Measurements from ENCODE around the gene RIMS1. TPM values are rescaled to one million over a fixed set of nuclear protein-coding genes. Genes with fewer than 3 reads are reported as not detected.

RIMS1 gene
- total RNA-seq, result not detected

- ATAC-seq, result no peak
Observed at GRCh38 chr6:71886184-71887005, at the start of gene RIMS1. Gene RIMS1, plus strand, starts transcription at chr6:71886550. Its CDS starts 474 bp downstream, at chr6:71887024.

DNA sequence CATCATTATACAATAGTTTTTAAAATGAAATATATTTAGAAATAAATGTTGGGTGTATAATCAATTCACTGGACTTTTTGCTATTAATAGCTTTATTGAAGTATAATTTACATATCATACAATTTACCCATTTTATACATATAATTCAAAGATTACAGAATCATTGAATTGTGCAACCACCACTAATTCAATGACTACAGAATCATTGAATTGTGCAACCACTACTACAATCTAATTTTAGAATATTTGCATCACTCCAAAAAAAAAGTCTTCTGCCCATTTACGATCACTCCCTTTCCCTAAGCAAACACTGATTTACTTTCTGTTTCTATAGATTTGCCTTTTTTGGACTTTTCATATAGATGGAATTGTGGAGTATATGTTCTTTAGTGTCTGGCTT, 35.1 kb upstream of the RIMS1 start:
- no peak for DNase-seq (ENCODE audit: low spot score)
- no peak for ATAC-seq

More at GRCh38 chr6:71886184-71887005, at the start of gene RIMS1:
- DNase-seq (ENCODE audit: low spot score), result no peak

DNA sequence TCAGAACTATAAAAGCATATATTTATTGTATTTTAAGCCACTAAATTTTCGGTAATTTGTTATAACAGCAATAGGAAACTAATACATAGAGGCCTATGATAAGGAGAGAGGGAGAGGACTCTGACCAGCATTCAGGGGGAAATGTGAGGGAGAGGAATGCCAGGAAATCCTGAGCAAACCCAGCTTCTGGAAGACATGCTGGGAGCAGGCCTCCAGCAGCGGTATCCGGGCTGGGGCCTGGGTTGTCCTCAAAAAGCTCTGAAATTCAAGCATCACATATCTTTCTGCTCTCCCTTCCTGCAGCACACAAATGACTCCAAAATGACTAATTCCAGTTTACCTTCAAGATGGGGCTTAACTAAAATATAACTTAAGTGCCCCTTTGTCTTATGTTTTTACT, 33.4 kb upstream of the RIMS1 start:
- ATAC-seq (no peak), DNase-seq (ENCODE audit: low spot score) (no peak)

DNA sequence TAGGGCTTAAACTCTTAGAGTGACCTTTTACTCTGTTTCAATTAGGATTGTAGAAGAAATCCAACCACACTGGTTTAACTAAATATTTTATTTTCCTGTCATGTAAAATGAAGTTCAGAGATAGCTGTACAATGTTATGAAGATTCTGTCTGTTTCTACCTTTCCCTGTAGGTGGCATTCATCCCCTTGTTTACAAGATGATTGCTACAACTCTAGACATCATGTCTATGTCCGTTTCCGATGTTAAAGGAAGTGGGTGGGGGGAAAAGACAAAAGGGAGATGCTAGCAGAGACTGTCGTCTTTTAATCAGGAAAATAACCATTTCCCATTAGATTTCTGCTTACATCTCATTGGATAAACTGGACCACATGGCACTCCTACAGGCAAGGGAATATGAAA, 30.9 kb upstream of the RIMS1 start:
- no peak for DNase-seq (ENCODE audit: low spot score)
- ATAC-seq, result no peak

DNA sequence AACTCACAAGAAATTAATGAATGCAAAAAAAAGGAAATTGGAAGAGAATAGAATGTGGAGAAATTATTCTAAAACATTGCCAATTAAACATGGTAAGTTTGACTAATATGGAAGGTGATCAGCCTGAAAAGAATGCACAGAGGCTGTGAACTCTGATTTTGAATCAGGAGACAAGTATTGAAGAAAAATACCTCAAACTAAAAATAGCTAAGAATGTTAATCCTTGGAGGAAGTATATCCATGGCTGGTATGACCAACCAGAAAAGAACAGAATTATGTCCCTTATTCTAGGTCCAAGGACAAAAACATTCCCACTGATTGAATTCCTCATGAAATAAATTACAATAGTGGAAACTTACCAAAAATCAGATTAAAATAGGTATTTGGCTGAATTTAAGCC, 7.3 kb upstream of the RIMS1 start:
- DNase-seq (ENCODE audit: low spot score), result no peak
- no peak for ATAC-seq

GRCh38 chr6:71887006-71887743, 825 bp downstream of the RIMS1 start:
- DNase-seq (ENCODE audit: low spot score) (no peak), ATAC-seq (no peak)

DNA sequence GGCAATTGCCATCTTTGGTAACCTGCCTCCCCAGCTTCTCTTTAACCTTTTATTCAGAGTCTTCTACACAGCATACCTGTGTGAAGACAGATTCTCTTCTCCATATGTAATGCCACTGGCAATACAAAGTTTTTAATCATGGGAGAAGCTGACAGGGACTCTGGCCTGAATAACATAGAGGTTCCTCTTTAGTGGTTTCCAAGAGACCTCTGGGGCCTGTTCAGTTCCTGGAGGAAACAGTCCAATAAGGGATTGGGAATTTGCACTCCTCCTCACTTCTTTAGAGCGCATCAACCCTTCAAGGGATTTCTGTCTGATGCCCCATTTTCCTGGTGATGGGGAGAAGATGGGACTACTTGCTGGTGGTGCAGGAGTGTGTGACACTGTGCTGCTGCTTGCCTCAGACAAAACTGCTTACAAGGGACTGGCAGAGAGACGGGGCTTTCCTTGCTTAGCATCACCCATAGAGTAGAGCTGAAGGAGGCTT, 1.4 kb downstream of the RIMS1 start:
- DNase-seq (ENCODE audit: low spot score) (no peak), ATAC-seq (no peak)

GRCh38 chr6:71888756-71889340, 2.5 kb downstream of the RIMS1 start:
- ATAC-seq, result no peak

GRCh38 chr6:71889366-71889765, 3.0 kb downstream of the RIMS1 start:
- ATAC-seq, result no peak
- no peak for DNase-seq (ENCODE audit: low spot score)

More at GRCh38 chr6:71888756-71889340, 2.5 kb downstream of the RIMS1 start:
- DNase-seq (ENCODE audit: low spot score), result no peak

DNA sequence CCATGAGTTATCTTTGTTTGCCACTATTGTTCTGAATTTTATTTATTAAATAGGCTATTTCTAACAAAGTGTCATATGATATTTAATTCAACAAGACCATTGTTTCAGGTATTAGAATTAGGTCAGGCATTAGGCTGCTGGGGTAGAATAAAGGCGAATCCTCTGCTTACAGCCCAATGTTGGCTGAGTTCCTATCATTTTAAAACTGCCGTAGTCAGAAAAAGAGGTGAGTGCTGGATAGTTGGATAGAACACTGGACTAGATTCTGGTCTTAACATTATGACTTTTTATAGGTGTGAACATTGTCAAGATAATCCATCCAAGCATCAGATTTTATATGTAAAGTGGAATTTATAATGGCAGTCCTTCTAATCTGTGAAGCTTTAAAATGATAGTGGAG, 6.3 kb downstream of the RIMS1 start:
- DNase-seq (ENCODE audit: low spot score), result no peak
- ATAC-seq, result no peak

- ATAC-seq (no peak), DNase-seq (ENCODE audit: low spot score) (no peak)
Observed at GRCh38 chr6:71900642-71901041, 14.3 kb downstream of the RIMS1 start.

GRCh38 chr6:71902261-71902660, 15.9 kb downstream of the RIMS1 start:
- ATAC-seq, result no peak

DNA sequence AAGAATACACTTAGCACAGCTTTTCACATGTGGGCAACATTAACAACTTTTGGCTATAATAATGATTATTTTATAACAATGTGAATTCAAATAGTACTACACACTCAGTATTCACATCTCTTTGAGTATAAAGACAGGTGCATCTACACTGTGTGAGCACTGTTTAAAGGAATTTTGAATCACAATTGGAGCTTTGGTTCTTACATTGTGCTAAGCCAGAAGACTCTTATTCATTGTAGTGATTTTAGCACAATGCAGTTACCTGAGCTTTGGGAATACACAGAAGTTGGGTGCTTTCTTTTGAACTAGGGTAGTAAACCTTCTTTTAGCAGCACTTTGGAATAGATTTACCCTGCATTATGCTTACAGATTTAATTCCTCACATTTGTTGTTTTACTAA, 20.5 kb downstream of the RIMS1 start:
- no peak for DNase-seq (ENCODE audit: low spot score)

More at GRCh38 chr6:71902261-71902660, 15.9 kb downstream of the RIMS1 start:
- no peak for DNase-seq (ENCODE audit: low spot score)

GRCh38 chr6:71908162-71908765, 21.9 kb downstream of the RIMS1 start:
- ATAC-seq (no peak), DNase-seq (ENCODE audit: low spot score) (no peak)

More for the DNA sequence above, 20.5 kb downstream of the RIMS1 start:
- ATAC-seq, result no peak

GRCh38 chr6:71913444-71914234, 27.3 kb downstream of the RIMS1 start:
- no peak for ATAC-seq
- no peak for DNase-seq (ENCODE audit: low spot score)

DNA sequence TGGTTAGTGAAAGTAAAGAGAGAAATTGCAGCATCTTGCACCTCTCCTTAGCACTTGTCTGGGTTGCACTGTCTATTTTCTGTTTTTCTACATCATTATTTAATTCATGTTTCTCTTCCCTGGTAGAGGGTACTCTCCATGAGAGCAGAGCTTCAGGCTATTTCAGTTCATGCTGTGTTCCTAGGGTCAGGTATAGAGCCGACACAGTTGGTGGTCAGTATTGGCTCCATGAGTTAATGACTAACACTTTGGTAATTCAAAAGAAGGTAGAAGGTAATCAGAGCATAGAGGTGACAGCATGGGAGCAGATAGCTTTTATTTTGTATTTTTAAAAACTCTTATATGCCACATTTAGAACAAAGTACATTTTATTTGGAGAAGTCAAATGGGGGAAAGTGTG, 42.7 kb downstream of the RIMS1 start:
- no peak for DNase-seq (ENCODE audit: low spot score)
- ATAC-seq, result no peak

DNA sequence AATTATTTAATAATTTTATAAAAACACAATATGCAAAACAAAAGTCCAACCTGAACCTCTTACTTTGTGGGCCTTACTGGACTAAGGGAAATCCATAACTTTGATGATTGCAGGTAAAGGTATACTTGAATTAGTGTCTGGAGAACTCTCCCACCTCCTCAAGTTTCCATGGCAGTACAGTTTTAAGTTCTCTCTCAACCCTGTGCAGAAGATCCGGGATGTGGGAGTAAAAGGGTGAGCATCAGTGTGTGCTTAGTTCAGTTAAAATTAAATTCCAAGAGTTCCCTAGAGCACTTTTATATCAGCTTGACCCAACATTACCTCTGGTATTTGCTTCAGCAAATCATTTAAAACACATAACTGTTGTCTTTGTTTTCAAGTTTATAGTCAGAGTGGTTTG, 47.5 kb downstream of the RIMS1 start:
- ATAC-seq, result no peak
- no peak for DNase-seq (ENCODE audit: low spot score)

DNA sequence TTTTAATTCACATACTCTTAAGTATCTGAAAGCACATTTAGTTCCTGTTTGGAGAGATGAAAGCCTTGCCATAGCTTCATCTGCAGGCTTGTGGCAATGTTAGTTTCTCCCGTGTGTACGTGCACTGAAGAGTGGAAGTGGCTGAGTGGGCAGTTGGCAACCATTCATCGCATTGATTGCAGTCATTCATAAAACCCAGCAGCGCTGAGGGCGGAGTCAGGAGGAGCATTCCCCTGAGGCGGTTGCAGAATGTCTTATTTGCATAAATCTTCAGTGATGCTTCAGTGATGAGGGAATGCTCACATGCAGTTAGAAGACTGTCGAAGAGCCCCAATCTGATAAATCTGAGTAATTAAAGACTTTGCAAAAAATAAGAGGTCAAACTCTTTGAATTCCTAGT, 79.1 kb downstream of the RIMS1 start:
- DNase-seq (ENCODE audit: low spot score) (no peak), ATAC-seq (no peak)

- ATAC-seq, result no peak
- no peak for DNase-seq (ENCODE audit: low spot score)
Observed at GRCh38 chr6:71967436-71967835, 81.1 kb downstream of the RIMS1 start.

- DNase-seq (ENCODE audit: low spot score) (no peak), ATAC-seq (no peak)
Observed at GRCh38 chr6:71977884-71978283, 91.5 kb downstream of the RIMS1 start.
